SK-N-SH (cell line): ENCODE data around the gene RHOG. TPM values are rescaled to one million over a fixed set of nuclear protein-coding genes. Genes with fewer than 3 reads are reported as not detected.
A peak's percentile ranks its signal among the peaks of the same experiment; 100 is the strongest.

ENCODE experiments used
- CTCF ChIA-PET: fragments of 300-600, 350-600 bp; formaldehyde crosslinking; extraction: SDS; loops from one replicate; lab custom pipeline; 2021; lab: Yijun Ruan, JAX
- POLR2A ChIA-PET: fragments of 350-600 bp; sonication (Branson Sonifier 250); formaldehyde crosslinking; extraction: SDS; loops from one replicate; lab custom pipeline; 2020; ENCODE audit warnings: antibody characterized with exemption, inconsistent platforms; lab: Yijun Ruan, JAX
- DNase-seq: peaks from one replicate; pipeline ENCODE4 v3.0.0; 2012
- H2AFZ ChIP-seq: fragments of 200-600 bp; sonication (generic); 2 replicates; pipeline ENCODE4 v1.8.1; 2016; ENCODE audit warnings: antibody characterized with exemption, mild to moderate bottlenecking, low read depth
- H3F3A ChIP-seq: fragments of 200-600 bp; sonication (generic); replicated peaks from 2 replicates; pipeline ENCODE3; 2016; ENCODE audit warnings: antibody characterized with exemption, mild to moderate bottlenecking; ENCODE audit not compliant: insufficient read depth
- H3K27ac ChIP-seq, 2 experiments: fragments of 200-500 bp in 1 of 2; fragments of 200-600 bp in 1 of 2; sonication (Bioruptor generic) in 1 of 2; sonication (generic), shearing (Covaris generic) in 1 of 2; 2 replicates each; pipeline versions ENCODE4 v1.5.1 to v1.6.1; 2014 to 2016; ENCODE audit warnings: low read depth in 2 of 2, inconsistent platforms in 1 of 2, low read length in 1 of 2, mild to moderate bottlenecking in 1 of 2, mixed read lengths in 1 of 2
- H3K27me3 ChIP-seq: fragments of 200-600 bp; sonication (generic), shearing (Covaris generic); 2 replicates; pipeline ENCODE4 v1.6.1; 2016; ENCODE audit warnings: mixed run types; ENCODE audit not compliant: insufficient read depth
- H3K36me3 ChIP-seq, 2 experiments: fragments of 200-500 bp in 1 of 2; fragments of 200-600 bp in 1 of 2; sonication (Bioruptor generic) in 1 of 2; sonication (generic) in 1 of 2; replicated peaks in 1 of 2; 2 replicates each; pipeline versions ENCODE3 to v1.5.1; 2014 to 2016; ENCODE audit warnings: low read length in 1 of 2, mild to moderate bottlenecking in 1 of 2; ENCODE audit not compliant: insufficient read depth in 2 of 2, control insufficient read depth in 1 of 2
- H3K4me1 ChIP-seq, 2 experiments: fragments of 200-500 bp in 1 of 2; fragments of 200-600 bp in 1 of 2; sonication (Bioruptor generic) in 1 of 2; sonication (generic), shearing (Covaris generic) in 1 of 2; 2 replicates each; pipeline versions ENCODE4 v1.5.1 to v1.6.1; 2014 to 2016; ENCODE audit warnings: low read depth in 1 of 2, low read length in 1 of 2, mixed run types in 1 of 2; ENCODE audit not compliant: insufficient read depth in 2 of 2, control insufficient read depth in 1 of 2
- H3K4me2 ChIP-seq: fragments of 200-600 bp; sonication (generic), shearing (Covaris generic); 2 replicates; pipeline ENCODE4 v1.6.1; 2017; ENCODE audit warnings: mixed run types
- H3K4me3 ChIP-seq, 2 experiments: fragments of 200-500 bp in 1 of 2; fragments of 200-600 bp in 1 of 2; sonication (Bioruptor generic) in 1 of 2; sonication (generic), shearing (Covaris generic) in 1 of 2; 2 replicates each; pipeline versions ENCODE4 v1.5.1 to v1.8.1; 2014 to 2016; ENCODE audit warnings: low read depth in 2 of 2, inconsistent platforms in 1 of 2, low read length in 1 of 2, mild to moderate bottlenecking in 1 of 2, mixed read lengths in 1 of 2, moderate library complexity in 1 of 2
- H3K79me2 ChIP-seq: fragments of 200-600 bp; sonication (generic); 2 replicates; pipeline ENCODE4 v1.8.1; 2017; ENCODE audit warnings: mild to moderate bottlenecking; ENCODE audit not compliant: insufficient read depth
- H3K9ac ChIP-seq: fragments of 200-600 bp; sonication (generic); 2 replicates; pipeline ENCODE4 v1.6.1; 2017; ENCODE audit warnings: mixed run types
- H3K9me2 ChIP-seq: fragments of 200-600 bp; sonication (generic); 2 replicates; pipeline ENCODE4 v1.6.1; 2017; ENCODE audit warnings: mixed run types
- H3K9me3 ChIP-seq: fragments of 200-600 bp; sonication (generic); 2 replicates; pipeline ENCODE4 v1.6.1; 2017; ENCODE audit warnings: mixed run types, mild to moderate bottlenecking, moderate library complexity
- H4K20me1 ChIP-seq: fragments of 200-600 bp; sonication (generic); 2 replicates; pipeline ENCODE4 v1.6.1; 2017; ENCODE audit warnings: mild to moderate bottlenecking, mixed run types; ENCODE audit not compliant: insufficient read depth
- ELF1 ChIP-seq: IDR thresholded peaks from 2 replicates; pipeline ENCODE4 v1.4.0; 2012
- EP300 ChIP-seq, 2 experiments: IDR thresholded peaks; 2 replicates each; pipeline versions ENCODE4 v1.4.0 to v1.6.1; 2012; ENCODE audit warnings: borderline replicate concordance in 1 of 2, low read depth in 1 of 2, low read length in 1 of 2
- EZH2phosphoT487 ChIP-seq: fragments of 200-600 bp; sonication (generic); IDR thresholded peaks from 2 replicates; pipeline ENCODE4 v1.6.1; 2017; ENCODE audit warnings: low read depth, mixed run types, mild to moderate bottlenecking, antibody characterized with exemption, moderate library complexity, borderline replicate concordance
- FOSL2 ChIP-seq: IDR thresholded peaks from 2 replicates; pipeline ENCODE4 v1.4.0; 2012; ENCODE audit warnings: low read depth, mild to moderate bottlenecking, moderate library complexity, borderline replicate concordance
- FOXM1 ChIP-seq: IDR thresholded peaks from 2 replicates; pipeline ENCODE4 v1.4.0; 2012; ENCODE audit warnings: low read depth, mild to moderate bottlenecking
- GABPA ChIP-seq: IDR thresholded peaks from 2 replicates; pipeline ENCODE4 v1.4.0; 2012; ENCODE audit warnings: low read depth, mild to moderate bottlenecking
- JUND ChIP-seq: IDR thresholded peaks from 2 replicates; pipeline ENCODE4 v1.4.0; 2012
- MAX ChIP-seq: IDR thresholded peaks from 2 replicates; pipeline ENCODE4 v1.4.0; 2012; ENCODE audit warnings: low read depth
- MXI1 ChIP-seq: IDR thresholded peaks from 2 replicates; pipeline ENCODE4 v1.6.1; 2012; ENCODE audit warnings: mild to moderate bottlenecking, low read depth, low read length, improper control_type of control experiment
- NFIC ChIP-seq: IDR thresholded peaks from 2 replicates; pipeline ENCODE4 v1.4.0; 2012; ENCODE audit warnings: borderline replicate concordance
- NRF1 ChIP-seq: IDR thresholded peaks from 2 replicates; pipeline ENCODE4 v1.6.1; 2012; ENCODE audit warnings: low read depth, mild to moderate bottlenecking, low read length
- PBX3 ChIP-seq: IDR thresholded peaks from 2 replicates; pipeline ENCODE4; 2012
- RCOR1 ChIP-seq: fragments of 150-350 bp; IDR thresholded peaks from 2 replicates; pipeline ENCODE4 v1.6.1; 2017; ENCODE audit warnings: antibody characterized with exemption, low read length
- RFX5 ChIP-seq: IDR thresholded peaks from 2 replicates; pipeline ENCODE4 v1.6.1; 2012; ENCODE audit warnings: mild to moderate bottlenecking, improper control_type of control experiment, low read length
- RXRA ChIP-seq: IDR thresholded peaks from 2 replicates; pipeline ENCODE4 v1.4.0; 2012; ENCODE audit warnings: low read depth, mild to moderate bottlenecking, borderline replicate concordance
- TCF12 ChIP-seq: IDR thresholded peaks from 2 replicates; pipeline ENCODE4 v1.4.0; 2012
- TEAD4 ChIP-seq: IDR thresholded peaks from 2 replicates; pipeline ENCODE4 v1.4.0; 2012; ENCODE audit warnings: mild to moderate bottlenecking, borderline replicate concordance; ENCODE audit not compliant: insufficient read depth
- USF2 ChIP-seq: fragments of 150-350 bp; IDR thresholded peaks from 2 replicates; pipeline ENCODE4 v1.6.1; 2017; ENCODE audit warnings: antibody characterized with exemption, low read length, low read depth, borderline replicate concordance
- ZBTB33 ChIP-seq: IDR thresholded peaks from 2 replicates; pipeline ENCODE4 v1.4.0; 2012; ENCODE audit warnings: low read depth, borderline replicate concordance
- WGBS: methylation state at CpG from one replicate; pipeline ENCODE4 v1.1.6; 2017; ENCODE audit warnings: low lambda C conversion rate; 5-methylcytosine and 5-hydroxymethylcytosine counted together
- polyA plus RNA-seq, 3 experiments: library from polyadenylated mRNA; depleted of rRNA; stranded (reverse); fragments of >200 nt; gene quantifications; 2 replicates each; pipeline ENCODE4 v1.2.3, GENCODE V29; 2012
- TF ChIP-seq, protein P1 (sequence below): IDR thresholded peaks from 2 replicates; pipeline ENCODE4 v1.4.0; 2012; ENCODE audit warnings: low read depth, borderline replicate concordance

The RHOG gene
- polyA plus RNA-seq, 1 of the 3 experiments (the other 2 are of a cell fraction) = 73.7 TPM

- Histone ChIP-seq H3K79me2 (peaks cover 12% of the 10 kb centered on the region), H3K9me3 (no peaks in the 10 kb centered on the region), H3K9ac (no peak overlapping the region), H3K4me2 (no peak overlapping the region), H4K20me1 (no peaks in the 10 kb centered on the region), H3F3A (no peaks in the 10 kb centered on the region), H3K9me2 (no peaks in the 10 kb centered on the region), H3K27me3 (no peaks in the 10 kb centered on the region), H3K4me1 (no peaks in the 10 kb centered on the region), H3K4me3 (no peak overlapping the region), H2AFZ (no peak overlapping the region), H3K36me3 (no peaks in the 10 kb centered on the region), H3K27ac (no peak overlapping the region)
- DNase-seq = no peak
- 87% methylated on average over 1 of the region's 1 CpG for WGBS
- CTCF ChIA-PET = no interaction called here
- no peak for TF ChIP-seq RCOR1
- TF ChIP-seq NRF1 = no peak
- TF ChIP-seq ZBTB33 = no peak
- no peak for TF ChIP-seq FOXM1
- no peak for TF ChIP-seq MXI1
- no peak for TF ChIP-seq FOSL2
- POLR2A ChIA-PET = no interaction called here
Observed at GRCh38 chr11:3886985-3887384, 46.2 kb upstream of the RHOG start.

DNA sequence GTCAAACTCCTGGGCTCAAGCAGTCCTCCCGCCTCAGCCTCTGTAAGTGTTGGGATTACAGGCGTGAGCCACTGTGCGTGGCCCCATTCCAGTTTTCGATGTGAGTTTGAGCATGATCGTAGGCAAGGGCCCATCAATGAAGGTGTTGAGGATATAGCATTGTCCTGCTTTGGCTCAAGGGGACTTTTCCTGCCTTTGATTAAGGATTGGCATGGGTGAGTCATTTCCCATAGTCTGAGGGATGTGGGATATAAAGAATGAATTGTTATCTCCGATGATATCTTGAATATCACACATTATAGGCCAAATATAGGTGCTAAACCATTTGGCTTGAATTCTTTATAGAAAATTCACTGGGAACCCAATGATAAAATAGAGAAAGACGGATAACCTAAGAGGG lies 45.1 kb upstream of the RHOG start:
- H3K4me1 ChIP-seq = peaks cover under 1 to 3% of the 10 kb centered on the region in 2 experiments; a peak in 2 of 4 replicates
- no peak overlapping the region for H2AFZ ChIP-seq
- ChIA-PET POLR2A (interaction anchor here (0.7 kb wide), 1 partner anchor 15 kb away, joined by 5 read pairs; no protein-coding TSS in a partner anchor), CTCF (no interaction called here)
- WGBS = 86% methylated on average over 7 of the region's 7 CpGs
- H3F3A ChIP-seq = no peaks in the 10 kb centered on the region
- DNase-seq = no peak
- H3K4me3 ChIP-seq = no peak overlapping the region
- no peaks in the 10 kb centered on the region for H3K9me2 ChIP-seq
- H4K20me1 ChIP-seq = no peaks in the 10 kb centered on the region
- H3K9me3 ChIP-seq = no peaks in the 10 kb centered on the region
- no peak overlapping the region for H3K9ac ChIP-seq
- no peak overlapping the region for H3K4me2 ChIP-seq
- H3K36me3 ChIP-seq = no peaks in the 10 kb centered on the region
- H3K79me2 ChIP-seq = peaks cover 10% of the 10 kb centered on the region
- H3K27me3 ChIP-seq = no peaks in the 10 kb centered on the region
- H3K27ac ChIP-seq = no peak overlapping the region
- no peak for TF ChIP-seq ZBTB33
- TF ChIP-seq TEAD4 = no peak
- no peak for TF ChIP-seq GABPA
- TF ChIP-seq FOSL2 = 0 out of 2 replicates have a peak, but pooled peaks have one; percentile 16
- TF ChIP-seq EP300 (IDR thresholded peaks at IDR 0.05; ENCODE audit: borderline replicate concordance in 1 of 2, low read depth in 1 of 2, low read length in 1 of 2) = no peak
- TF ChIP-seq MAX = no peak
- TF ChIP-seq NFIC = no peak
- TF ChIP-seq, protein P1, sequence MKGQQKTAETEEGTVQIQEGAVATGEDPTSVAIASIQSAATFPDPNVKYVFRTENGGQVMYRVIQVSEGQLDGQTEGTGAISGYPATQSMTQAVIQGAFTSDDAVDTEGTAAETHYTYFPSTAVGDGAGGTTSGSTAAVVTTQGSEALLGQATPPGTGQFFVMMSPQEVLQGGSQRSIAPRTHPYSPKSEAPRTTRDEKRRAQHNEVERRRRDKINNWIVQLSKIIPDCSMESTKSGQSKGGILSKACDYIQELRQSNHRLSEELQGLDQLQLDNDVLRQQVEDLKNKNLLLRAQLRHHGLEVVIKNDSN = no peak
- no peak for TF ChIP-seq RXRA
- TF ChIP-seq RFX5 = no peak
- TF ChIP-seq TCF12 = peak; percentile 26; the same call in 1 of the 2 replicates
- no peak for TF ChIP-seq ELF1
- TF ChIP-seq EZH2phosphoT487 = no peak
- no peak for TF ChIP-seq USF2
- no peak for TF ChIP-seq JUND
- no peak for TF ChIP-seq NRF1
- no peak for TF ChIP-seq PBX3
